Activated CD8-positive, alpha-beta memory T cell treated with anti-CD3 and anti-CD28 coated beads, Interleukin-2, amount 50 U/mL, for 1 hour (primary cell): ENCODE data around the gene HBZ.
"Not testable (repeated sequence)": the region's sequence is repeated elsewhere in the genome, so short reads cannot be mapped to it uniquely, and the experiment has no call there.

Source experiments
- DNase-seq: peaks from one replicate; pipeline ENCODE4 v3.0.0-alpha.2; 2020; ENCODE audit errors: extremely low read depth

Gene HBZ

DNA sequence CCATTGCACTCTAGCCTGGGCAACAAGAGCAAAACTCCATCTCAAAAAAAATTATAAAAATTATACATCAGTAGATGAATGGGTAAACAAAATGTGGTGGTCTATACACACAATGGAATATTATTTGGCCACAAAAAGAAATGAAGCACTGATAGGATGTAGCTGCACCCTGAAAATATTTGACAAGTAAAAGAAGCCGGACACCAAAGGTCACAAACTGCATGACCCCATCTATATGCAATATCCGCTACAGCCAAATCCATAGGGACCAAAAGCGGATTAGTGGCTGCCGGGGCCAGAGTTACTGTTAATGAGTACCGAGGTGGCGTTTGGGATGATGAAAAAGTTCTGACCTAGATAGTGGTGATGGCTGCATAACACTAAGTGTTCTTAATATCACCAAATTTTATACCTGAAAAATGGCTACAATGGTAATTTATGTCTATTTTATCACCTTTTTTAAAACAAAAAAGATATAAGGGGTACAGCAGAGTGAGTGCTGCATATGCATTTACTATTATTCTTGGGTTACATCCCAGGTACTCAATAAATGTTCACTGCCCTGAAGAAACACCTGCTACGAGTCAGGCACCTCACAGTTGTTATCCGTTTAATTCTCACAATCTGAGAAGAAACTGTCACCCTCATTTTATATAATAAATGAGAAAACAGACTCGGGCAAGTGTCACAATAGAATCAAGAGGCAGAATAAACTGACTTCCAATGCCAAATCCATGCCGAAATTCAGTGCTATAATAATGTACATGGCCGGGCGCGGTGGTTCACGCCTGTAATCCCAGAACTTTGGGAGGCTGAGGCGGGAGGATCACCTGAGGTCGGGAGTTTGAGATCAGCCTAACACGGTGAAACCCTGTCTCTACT lies 27.0 kb downstream of the HBZ start:
- no peak for DNase-seq

DNA sequence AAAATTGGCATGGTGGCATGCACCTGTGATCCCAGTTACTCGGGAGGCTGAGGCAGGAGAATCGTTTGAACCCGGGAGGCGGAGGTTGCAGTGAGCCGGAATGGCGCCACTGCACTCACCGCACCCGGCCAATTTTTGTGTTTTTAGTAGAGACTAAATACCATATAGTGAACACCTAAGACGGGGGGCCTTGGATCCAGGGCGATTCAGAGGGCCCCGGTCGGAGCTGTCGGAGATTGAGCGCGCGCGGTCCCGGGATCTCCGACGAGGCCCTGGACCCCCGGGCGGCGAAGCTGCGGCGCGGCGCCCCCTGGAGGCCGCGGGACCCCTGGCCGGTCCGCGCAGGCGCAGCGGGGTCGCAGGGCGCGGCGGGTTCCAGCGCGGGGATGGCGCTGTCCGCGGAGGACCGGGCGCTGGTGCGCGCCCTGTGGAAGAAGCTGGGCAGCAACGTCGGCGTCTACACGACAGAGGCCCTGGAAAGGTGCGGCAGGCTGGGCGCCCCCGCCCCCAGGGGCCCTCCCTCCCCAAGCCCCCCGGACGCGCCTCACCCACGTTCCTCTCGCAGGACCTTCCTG lies 27.7 kb downstream of the HBZ start, which contains the start of gene HBQ1:
Gene HBQ1, plus strand, starts transcription at position 359 of the 575 bp plus-strand sequence. Its CDS starts 28 bp downstream, at position 387.
- no peak for DNase-seq

DNA sequence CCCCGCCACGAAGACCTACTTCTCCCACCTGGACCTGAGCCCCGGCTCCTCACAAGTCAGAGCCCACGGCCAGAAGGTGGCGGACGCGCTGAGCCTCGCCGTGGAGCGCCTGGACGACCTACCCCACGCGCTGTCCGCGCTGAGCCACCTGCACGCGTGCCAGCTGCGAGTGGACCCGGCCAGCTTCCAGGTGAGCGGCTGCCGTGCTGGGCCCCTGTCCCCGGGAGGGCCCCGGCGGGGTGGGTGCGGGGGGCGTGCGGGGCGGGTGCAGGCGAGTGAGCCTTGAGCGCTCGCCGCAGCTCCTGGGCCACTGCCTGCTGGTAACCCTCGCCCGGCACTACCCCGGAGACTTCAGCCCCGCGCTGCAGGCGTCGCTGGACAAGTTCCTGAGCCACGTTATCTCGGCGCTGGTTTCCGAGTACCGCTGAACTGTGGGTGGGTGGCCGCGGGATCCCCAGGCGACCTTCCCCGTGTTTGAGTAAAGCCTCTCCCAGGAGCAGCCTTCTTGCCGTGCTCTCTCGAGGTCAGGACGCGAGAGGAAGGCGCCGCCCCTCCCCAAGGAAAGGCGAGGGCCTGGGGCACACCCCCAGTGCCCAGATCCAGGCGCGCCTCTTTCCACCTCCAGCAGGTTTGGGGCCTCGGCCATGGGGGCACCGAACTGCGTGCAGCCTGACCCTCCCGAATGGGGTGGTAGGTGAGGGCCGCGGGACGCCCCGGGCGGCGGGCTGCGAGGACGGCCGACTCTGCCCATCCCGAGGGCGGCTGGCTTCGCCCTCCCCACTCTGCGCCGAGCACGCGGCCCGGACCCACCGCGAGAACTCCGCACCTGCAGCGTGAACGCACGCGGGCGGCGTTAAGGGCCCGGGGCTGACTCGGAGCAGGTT lies 28.5 kb downstream of the HBZ start:
- no peak for DNase-seq

DNA sequence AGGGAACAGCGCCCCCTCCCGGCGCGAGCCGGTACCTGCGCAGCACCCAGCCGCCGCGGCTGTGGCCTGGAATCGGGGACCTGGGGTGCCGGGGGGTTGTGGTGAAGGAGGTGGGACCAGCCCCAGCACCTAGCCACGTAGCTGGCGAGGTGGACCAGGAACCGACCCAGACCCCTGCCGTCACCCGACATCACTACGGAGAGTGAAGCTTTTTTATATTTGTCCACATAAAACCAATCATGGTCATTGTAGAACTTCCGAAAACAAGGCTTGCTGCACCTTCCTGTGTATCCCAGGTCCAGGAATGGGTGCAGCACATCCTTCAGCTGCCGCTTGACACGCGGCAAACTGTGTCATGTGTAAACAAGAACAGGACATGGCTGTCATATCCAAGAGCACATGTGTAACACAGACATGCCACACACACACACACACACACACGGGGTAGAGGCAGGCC lies 29.1 kb downstream of the HBZ start:
- peak; percentile 47 for DNase-seq

DNA sequence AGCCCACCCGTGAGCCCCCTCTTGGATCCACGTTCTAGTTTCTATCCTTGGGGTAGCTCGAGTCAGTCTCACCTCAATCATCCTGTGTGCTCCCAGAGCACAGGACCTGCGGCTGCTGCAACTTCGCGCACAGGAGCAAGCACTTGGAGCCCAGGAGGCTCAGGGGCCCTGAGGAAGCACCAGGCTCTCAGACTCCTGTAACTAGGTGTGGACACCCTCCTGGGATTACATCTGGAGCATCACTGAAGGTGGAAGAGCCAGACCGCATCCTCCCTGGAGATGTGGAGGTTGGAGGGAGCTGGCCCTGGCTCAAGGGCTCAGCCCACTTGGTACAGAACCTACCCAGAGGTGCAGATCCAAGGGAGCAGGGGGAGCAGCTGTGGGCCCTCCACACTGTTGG lies 30.6 kb downstream of the HBZ start:
- no peak for DNase-seq

DNA sequence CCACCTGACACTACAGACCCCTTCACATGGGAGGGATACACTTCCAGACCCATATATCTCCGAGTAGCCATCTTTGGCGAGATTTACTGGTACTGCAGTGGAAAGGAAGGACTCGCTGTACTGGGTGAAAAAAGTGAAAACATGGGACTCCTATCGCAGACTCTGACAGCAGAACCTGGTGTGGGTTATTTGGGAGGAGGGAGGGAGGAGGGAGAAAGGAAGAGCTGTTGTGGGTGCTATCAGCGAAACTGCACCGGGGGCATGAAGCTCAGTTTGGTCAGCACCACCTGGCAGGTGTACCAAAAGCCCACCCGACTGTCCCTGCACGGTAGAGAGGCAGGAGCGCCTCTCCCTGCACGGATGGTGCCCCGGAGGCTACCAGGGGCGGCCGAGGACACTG lies 32.8 kb downstream of the HBZ start:
- no peak for DNase-seq

DNA sequence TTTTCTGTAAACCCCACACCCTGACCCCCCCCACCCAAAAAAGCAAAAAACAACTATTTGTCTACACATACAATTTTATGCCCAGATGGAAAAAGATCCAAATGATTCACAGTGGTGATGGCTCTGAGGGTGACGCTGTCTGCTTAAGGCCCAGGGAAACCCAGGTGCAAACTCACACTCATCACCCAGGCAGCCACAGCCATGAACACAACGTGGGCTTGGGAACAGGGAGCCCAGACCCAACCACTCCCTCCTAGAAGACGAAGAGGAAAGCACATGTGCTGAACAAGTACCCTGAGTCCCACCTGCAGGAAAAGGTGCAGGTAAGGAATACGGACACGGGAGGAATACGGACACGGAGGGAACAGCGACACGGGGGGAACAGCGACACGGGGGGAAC lies 33.2 kb downstream of the HBZ start:
- no peak for DNase-seq

DNA sequence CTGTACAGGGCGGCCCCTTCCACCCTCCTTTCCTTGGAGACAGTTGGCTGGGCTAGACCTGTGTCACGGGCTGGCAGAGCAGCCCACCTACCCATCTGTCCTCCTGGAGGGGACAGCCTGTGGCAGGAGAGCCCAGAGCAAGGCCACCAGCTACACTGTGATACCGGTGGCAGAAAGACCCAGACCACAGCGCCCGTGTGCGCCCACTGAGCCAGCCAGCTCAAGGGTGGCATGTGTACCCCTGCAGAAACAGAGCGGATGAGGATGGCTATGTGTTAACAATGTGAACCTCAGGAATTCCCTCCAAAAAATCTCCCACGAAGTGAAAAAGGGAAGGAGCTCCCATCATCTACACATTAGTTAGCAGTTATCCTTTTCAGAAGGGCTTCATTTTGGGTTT lies 34.9 kb downstream of the HBZ start:
- DNase-seq, result no peak

DNA sequence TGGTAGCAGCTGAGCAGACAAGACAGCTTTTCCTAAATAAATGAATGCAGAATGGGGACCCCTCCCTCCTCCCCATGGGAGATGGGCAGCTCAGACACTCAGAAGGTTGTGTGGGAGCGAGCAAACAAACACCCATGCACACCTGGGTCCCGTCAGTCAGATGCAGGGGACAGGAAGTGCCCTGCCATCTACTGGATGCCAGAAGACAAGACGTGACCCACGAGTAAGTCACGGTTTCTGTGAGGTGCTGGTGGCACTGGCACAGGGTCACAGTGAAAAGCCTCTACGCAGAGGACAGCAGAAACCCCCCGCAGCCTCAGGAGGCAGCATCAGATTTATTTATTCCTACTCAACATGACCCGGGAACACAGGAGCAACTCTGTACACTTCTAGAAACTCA lies 36.2 kb downstream of the HBZ start:
- DNase-seq, result no peak

DNA sequence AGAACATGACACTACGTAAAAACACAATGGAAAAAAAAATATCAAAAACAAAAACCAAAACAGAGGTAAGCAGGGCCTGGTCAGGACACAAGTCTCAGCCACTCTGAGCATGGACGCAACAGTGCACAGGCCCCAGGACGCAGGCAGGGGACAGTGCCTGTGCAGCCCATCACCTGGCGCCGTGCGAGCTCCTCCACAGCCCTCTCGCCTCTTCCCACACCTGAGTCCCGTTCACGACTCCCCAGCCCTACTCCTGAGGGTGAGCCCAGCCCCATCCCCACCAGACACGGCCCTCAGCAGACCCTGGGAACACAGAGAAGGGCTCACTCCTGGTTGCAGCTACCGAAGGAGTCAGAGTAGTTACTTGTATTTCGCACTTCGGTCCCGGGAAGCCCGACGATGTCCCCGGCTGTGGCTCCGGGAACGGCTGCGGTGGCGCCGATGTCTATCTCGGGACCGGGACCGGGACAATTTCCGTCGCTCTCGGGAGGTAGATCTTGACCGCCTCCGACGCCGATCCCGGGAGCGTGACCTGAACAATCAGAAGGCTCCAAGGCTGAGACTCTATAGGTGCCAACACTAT lies 37.3 kb downstream of the HBZ start:
- no peak for DNase-seq

DNA sequence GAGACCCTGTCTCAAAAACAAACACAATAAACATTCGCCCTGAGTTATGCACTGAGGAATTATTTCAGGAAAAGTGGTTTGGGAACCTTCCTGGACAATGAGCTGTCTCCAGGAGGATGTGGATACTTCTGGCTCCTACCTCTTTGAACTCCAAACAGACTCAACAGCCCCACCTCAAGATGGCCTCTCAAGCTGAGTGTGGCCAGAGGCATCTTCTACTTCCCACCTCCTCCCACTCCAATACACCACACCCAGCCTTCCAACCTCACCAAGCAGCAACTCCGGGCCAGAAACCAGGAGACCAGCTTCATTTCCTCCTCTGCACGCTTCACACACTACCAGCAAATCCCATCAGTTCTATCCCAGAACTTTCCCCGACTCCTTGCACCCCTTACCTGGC lies 39.4 kb downstream of the HBZ start:
- DNase-seq, result no peak

DNA sequence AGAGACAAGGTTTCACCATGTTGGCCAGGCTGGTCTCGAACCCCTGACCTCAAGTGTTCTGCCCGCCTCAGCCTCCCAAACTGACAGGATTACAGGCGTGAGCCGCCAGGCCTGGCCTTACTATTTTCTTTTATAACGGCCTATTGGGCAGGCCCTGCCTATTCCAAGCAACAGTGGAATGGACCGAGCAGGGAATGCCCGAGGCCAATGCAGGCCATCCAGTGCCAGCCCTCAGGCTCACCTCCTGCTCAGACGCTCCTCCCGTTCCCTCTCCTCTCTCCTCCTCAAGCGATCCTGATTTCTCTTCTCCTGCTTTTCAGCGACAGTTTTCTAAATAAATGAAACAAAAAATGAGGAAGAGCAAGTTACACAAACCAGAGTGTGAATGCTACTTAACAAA lies 40.2 kb downstream of the HBZ start:
- no peak for DNase-seq

DNA sequence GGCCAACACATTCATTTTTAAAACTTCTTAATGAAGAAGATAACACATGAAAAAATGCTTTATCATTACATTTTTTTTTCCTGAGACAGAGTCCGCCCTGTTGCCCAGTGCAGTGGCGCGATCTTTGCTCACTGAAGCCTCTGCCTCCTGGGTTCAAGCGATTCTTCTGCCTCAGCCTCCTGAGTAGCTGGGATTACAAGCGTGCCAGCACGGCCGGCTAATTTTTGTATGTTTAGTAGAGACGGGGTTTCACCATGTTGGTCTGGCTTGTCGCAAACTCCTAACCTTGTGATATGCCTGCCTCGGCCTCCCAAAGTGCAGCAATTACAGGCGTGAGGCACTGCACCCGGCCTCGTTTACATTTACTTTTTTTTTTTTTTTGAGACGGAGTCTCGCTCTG lies 41.0 kb downstream of the HBZ start:
- DNase-seq, result no peak

DNA sequence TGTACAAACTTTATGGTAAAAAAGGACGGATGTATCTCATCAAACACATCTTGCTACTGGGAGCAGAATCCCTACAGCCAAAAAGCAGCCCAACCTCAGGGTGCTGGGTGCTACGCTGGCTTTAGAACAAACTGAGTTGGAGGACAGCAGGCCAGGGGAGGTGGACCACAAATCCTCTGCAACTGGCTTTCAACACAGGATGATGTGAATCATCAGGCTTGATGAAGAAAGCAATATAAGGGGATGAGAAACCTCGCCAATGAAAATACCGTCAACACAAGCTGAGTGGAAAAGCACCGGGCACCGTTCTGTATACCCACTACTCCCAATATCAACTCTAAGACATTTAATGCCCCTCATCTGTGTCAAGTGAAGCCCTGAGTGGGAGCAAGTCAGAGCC lies 42.1 kb downstream of the HBZ start:
- DNase-seq, result no peak

DNA sequence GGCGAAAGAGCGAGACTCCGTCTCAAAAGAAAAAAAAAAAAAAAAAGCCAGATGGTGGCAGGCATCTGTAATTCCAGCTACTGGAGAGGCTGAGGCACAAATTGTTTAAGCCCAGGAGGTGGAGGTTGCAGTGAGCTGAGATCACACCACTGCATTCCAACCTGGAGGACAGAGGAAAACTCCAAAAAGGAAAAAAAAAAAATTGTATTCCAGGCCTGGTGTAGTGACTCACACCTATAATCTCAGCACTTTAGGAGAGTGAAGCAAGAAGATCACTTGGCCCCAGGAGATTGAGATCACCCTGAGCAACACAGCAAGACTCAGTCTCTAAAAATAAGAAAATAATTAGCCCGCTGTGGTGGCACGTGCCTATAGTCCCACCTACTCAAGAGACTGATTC lies 47.9 kb downstream of the HBZ start:
- no peak for DNase-seq

DNA sequence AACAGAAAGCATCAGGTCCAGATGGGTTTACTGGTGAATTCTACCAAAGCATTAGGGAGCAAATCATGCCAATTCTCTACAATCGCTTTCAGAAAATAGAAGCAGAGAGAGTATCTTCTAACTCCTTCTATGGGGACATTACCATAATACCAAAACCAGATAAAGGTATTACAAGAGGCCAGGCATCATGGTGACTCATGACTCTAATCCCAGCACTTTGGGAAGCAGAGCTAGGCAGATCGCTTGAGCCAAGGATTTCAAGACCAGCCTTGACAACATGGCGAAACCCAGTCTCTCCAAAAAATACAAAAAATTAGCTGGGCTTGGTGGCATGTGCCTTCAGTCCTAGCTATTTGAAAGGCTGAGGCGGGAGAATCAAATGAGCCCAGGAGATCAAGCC lies 50.8 kb downstream of the HBZ start:
- no peak for DNase-seq

DNA sequence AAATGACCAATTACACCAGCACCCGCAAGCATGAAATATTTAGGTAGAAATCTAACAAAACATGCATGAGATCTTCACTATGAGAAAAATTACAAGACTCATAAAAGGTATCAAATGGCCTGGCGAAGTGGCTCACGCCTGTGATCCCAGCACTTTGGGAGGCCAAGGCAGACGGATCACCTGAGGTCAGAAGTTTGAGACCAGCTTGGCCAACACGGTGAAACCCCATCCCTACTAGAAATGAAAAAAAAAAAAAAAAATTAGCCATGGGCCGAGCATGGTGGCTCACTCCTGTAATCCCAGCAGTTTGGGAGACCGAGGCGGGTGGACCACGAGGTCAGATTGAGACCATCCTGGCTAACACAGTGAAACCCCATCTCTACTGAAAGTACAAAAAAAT lies 51.6 kb downstream of the HBZ start:
- not testable (repeated sequence) for DNase-seq
